ENCODE measurements around the gene ANAPC1.
"Not testable (repeated sequence)": the region's sequence is repeated elsewhere in the genome, so short reads cannot be mapped to it uniquely, and the experiment has no call there.

- TF ChIP-seq EZH2phosphoT487 (IDR thresholded peaks at IDR 0.05; ENCODE audit: borderline replicate concordance, low read length); EZH2 (IDR thresholded peaks at IDR 0.05; ENCODE audit: low read length, unreplicated experiment): not testable (repeated sequence)
- TF ChIP-seq, protein P1, sequence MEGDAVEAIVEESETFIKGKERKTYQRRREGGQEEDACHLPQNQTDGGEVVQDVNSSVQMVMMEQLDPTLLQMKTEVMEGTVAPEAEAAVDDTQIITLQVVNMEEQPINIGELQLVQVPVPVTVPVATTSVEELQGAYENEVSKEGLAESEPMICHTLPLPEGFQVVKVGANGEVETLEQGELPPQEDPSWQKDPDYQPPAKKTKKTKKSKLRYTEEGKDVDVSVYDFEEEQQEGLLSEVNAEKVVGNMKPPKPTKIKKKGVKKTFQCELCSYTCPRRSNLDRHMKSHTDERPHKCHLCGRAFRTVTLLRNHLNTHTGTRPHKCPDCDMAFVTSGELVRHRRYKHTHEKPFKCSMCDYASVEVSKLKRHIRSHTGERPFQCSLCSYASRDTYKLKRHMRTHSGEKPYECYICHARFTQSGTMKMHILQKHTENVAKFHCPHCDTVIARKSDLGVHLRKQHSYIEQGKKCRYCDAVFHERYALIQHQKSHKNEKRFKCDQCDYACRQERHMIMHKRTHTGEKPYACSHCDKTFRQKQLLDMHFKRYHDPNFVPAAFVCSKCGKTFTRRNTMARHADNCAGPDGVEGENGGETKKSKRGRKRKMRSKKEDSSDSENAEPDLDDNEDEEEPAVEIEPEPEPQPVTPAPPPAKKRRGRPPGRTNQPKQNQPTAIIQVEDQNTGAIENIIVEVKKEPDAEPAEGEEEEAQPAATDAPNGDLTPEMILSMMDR (conservative IDR thresholded peaks at IDR 0.05; ENCODE audit: low read depth, low read length) = not testable (repeated sequence)
These were observed 11.2 kb downstream of the ANAPC1 start for GRCh38 chr2:111872806-111873205.
